ENCODE results near the gene PRDM4.

PRDM4 gene

DNA sequence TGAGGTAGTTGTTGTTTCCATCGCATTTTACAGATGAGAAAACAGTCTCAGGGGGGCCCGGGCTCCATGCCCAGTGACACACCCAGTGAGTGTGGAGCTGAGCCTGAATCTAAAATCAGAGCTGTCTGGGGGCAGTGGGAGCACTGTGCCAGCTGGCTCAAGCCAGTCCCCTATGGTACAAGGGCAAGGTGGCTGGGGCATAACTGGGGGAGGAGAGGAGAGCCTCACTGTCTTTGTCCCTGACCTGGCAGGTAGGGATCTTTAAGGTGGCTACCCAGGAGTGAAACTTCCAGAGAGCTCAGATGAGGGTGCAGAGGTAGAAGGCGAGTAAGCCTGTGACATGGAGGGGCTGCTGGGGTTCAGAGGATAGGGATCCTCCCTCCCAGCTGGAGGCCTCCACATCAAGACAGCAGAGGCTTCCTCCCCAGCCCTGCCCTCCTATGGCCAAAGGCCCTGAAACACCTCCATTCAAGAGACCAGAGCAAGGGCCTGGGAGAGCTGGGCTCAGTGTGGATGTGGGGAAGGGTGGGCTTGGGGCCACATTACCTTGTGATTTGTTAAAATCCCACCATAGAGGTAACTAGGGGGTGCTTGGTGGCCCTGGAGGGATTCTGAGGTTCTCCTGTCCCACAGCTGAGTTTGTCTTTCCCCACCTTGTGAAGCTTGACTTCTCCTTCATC is 46.7 kb upstream of the PRDM4 start:
- H3K4me1 ChIP-seq (ENCODE audit: control insufficient read depth, insufficient read depth, low read length), result no peaks in the 10 kb centered on the region
- CTCF ChIA-PET, result no interaction called here
- H3K36me3 ChIP-seq (ENCODE audit: control insufficient read depth in 2 of 2, insufficient read depth in 1 of 2, low read length in 2 of 2), result no peaks in the 10 kb centered on the region
- no peak overlapping the region for H3K27ac ChIP-seq (ENCODE audit: extremely low read depth, low read depth, low read length)
- H3K4me3 ChIP-seq (ENCODE audit: low read depth, low read length), result no peak overlapping the region
- POLR2A ChIA-PET, result no interaction called here
- H3K9me3 ChIP-seq (ENCODE audit: control insufficient read depth, insufficient read depth, low read depth, low read length), result no peaks in the 10 kb centered on the region
- TF ChIP-seq ZNF140 (tag by site-specific recombination; IDR thresholded peaks at IDR 0.05) (no peak), ZNF792 (tag by site-specific recombination; IDR thresholded peaks at IDR 0.05) (no peak), FEZF1 (tag by site-specific recombination; IDR thresholded peaks at IDR 0.05) (no peak), ZNF223 (tag by site-specific recombination; IDR thresholded peaks at IDR 0.05) (no peak), ZNF311 (tag by site-specific recombination; IDR thresholded peaks at IDR 0.05; ENCODE audit: borderline replicate concordance) (no peak), ZNF624 (tag by site-specific recombination; IDR thresholded peaks at IDR 0.05) (no peak), KLF9 (tag by site-specific recombination; IDR thresholded peaks at IDR 0.05; ENCODE audit: low read depth) (no peak), ZSCAN16 (tag by site-specific recombination; IDR thresholded peaks at IDR 0.05) (no peak), ZNF302 (tag by site-specific recombination; IDR thresholded peaks at IDR 0.05; ENCODE audit: low read depth) (no peak), HOXD13 (CRISPR knock-in tag; IDR thresholded peaks at IDR 0.05; ENCODE audit: borderline replicate concordance) (no peak), ZNF366 (tag by site-specific recombination; conservative IDR thresholded peaks at IDR 0.05) (no peak), ZNF248 (tag by site-specific recombination; IDR thresholded peaks at IDR 0.05) (no peak), ZNF654 (tag by site-specific recombination; IDR thresholded peaks at IDR 0.05; ENCODE audit: low read depth) (no peak), ZNF202 (tag by site-specific recombination; IDR thresholded peaks at IDR 0.05; ENCODE audit: borderline replicate concordance) (no peak), SALL2 (tag by site-specific recombination; IDR thresholded peaks at IDR 0.05; ENCODE audit: borderline replicate concordance) (no peak), SP7 (tag by site-specific recombination; IDR thresholded peaks at IDR 0.05) (no peak)
- TF ChIP-seq, protein P1, sequence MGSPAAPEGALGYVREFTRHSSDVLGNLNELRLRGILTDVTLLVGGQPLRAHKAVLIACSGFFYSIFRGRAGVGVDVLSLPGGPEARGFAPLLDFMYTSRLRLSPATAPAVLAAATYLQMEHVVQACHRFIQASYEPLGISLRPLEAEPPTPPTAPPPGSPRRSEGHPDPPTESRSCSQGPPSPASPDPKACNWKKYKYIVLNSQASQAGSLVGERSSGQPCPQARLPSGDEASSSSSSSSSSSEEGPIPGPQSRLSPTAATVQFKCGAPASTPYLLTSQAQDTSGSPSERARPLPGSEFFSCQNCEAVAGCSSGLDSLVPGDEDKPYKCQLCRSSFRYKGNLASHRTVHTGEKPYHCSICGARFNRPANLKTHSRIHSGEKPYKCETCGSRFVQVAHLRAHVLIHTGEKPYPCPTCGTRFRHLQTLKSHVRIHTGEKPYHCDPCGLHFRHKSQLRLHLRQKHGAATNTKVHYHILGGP (tag by site-specific recombination; IDR thresholded peaks at IDR 0.05), result no peak
- TF ChIP-seq, protein P2, sequence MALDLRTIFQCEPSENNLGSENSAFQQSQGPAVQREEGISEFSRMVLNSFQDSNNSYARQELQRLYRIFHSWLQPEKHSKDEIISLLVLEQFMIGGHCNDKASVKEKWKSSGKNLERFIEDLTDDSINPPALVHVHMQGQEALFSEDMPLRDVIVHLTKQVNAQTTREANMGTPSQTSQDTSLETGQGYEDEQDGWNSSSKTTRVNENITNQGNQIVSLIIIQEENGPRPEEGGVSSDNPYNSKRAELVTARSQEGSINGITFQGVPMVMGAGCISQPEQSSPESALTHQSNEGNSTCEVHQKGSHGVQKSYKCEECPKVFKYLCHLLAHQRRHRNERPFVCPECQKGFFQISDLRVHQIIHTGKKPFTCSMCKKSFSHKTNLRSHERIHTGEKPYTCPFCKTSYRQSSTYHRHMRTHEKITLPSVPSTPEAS (tag by site-specific recombination; IDR thresholded peaks at IDR 0.05), result no peak
- TF ChIP-seq, protein P3, sequence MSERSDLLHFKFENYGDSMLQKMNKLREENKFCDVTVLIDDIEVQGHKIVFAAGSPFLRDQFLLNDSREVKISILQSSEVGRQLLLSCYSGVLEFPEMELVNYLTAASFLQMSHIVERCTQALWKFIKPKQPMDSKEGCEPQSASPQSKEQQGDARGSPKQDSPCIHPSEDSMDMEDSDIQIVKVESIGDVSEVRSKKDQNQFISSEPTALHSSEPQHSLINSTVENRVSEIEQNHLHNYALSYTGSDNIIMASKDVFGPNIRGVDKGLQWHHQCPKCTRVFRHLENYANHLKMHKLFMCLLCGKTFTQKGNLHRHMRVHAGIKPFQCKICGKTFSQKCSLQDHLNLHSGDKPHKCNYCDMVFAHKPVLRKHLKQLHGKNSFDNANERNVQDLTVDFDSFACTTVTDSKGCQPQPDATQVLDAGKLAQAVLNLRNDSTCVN (tag by site-specific recombination; optimal IDR thresholded peaks at IDR 0.05), result no peak

DNA sequence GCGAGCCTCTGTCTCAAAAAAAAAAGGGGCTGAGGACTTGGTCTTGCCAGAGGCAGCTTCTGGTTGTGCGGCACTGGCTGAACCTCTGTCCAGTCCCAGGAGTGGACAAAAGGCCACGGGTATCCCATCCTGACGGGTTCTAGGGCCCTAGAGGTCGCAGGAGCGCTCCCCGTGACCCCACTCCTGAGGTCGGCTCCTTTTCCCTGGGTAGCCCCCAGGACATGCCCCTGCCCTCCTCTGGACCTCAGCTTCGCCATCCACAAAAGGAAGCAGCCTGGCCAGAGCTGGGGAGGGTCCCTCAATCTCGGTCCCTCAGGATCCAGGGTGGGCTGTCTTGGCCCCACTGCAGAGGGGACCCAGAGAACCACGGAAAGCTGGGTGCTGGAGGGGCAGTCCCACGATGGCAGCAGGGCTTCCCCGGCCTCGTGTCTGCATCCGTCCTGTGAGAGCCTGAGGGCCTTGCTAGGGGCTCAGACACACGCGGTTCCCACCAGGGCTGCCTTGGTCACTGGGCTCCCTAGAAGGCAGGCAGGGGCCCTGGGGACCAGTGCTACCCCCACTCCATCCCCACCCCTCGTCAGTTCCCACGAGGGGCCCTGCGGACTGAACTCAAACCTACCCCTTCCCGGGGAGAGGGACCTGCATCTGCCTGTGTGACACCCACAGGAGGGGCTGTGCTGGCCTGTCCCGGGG is 44.7 kb upstream of the PRDM4 start:
- H3K9me3 ChIP-seq (ENCODE audit: control insufficient read depth, insufficient read depth, low read depth, low read length), result no peaks in the 10 kb centered on the region
- H3K36me3 ChIP-seq (ENCODE audit: control insufficient read depth in 2 of 2, insufficient read depth in 1 of 2, low read length in 2 of 2), result no peaks in the 10 kb centered on the region
- H3K4me1 ChIP-seq (ENCODE audit: control insufficient read depth, insufficient read depth, low read length), result no peaks in the 10 kb centered on the region
- CTCF ChIA-PET, result no interaction called here
- POLR2A ChIA-PET, result no interaction called here
- no peak overlapping the region for H3K4me3 ChIP-seq (ENCODE audit: low read depth, low read length)
- no peak overlapping the region for H3K27ac ChIP-seq (ENCODE audit: extremely low read depth, low read depth, low read length)
- TF ChIP-seq, protein P4, sequence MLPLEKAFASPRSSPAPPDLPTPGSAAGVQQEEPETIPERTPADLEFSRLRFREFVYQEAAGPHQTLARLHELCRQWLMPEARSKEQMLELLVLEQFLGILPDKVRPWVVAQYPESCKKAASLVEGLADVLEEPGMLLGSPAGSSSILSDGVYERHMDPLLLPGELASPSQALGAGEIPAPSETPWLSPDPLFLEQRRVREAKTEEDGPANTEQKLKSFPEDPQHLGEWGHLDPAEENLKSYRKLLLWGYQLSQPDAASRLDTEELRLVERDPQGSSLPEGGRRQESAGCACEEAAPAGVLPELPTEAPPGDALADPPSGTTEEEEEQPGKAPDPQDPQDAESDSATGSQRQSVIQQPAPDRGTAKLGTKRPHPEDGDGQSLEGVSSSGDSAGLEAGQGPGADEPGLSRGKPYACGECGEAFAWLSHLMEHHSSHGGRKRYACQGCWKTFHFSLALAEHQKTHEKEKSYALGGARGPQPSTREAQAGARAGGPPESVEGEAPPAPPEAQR (tag by site-specific recombination; IDR thresholded peaks at IDR 0.05), result no peak
- TF ChIP-seq, protein P5, sequence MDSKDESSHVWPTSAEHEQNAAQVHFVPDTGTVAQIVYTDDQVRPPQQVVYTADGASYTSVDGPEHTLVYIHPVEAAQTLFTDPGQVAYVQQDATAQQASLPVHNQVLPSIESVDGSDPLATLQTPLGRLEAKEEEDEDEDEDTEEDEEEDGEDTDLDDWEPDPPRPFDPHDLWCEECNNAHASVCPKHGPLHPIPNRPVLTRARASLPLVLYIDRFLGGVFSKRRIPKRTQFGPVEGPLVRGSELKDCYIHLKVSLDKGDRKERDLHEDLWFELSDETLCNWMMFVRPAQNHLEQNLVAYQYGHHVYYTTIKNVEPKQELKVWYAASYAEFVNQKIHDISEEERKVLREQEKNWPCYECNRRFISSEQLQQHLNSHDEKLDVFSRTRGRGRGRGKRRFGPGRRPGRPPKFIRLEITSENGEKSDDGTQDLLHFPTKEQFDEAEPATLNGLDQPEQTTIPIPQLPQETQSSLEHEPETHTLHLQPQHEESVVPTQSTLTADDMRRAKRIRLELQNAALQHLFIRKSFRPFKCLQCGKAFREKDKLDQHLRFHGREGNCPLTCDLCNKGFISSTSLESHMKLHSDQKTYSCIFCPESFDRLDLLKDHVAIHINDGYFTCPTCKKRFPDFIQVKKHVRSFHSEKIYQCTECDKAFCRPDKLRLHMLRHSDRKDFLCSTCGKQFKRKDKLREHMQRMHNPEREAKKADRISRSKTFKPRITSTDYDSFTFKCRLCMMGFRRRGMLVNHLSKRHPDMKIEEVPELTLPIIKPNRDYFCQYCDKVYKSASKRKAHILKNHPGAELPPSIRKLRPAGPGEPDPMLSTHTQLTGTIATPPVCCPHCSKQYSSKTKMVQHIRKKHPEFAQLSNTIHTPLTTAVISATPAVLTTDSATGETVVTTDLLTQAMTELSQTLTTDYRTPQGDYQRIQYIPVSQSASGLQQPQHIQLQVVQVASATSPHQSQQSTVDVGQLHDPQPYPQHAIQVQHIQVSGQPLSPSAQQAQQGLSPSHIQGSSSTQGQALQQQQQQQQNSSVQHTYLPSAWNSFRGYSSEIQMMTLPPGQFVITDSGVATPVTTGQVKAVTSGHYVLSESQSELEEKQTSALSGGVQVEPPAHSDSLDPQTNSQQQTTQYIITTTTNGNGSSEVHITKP (tag by site-specific recombination; IDR thresholded peaks at IDR 0.05), result no peak
- TF ChIP-seq ZNF658 (tag by site-specific recombination; IDR thresholded peaks at IDR 0.05) (no peak), GLIS2 (tag by site-specific recombination; IDR thresholded peaks at IDR 0.05) (no peak), ZNF548 (tag by site-specific recombination; IDR thresholded peaks at IDR 0.05) (no peak), KLF9 (tag by site-specific recombination; IDR thresholded peaks at IDR 0.05; ENCODE audit: low read depth) (no peak)
- TF ChIP-seq, protein P6, sequence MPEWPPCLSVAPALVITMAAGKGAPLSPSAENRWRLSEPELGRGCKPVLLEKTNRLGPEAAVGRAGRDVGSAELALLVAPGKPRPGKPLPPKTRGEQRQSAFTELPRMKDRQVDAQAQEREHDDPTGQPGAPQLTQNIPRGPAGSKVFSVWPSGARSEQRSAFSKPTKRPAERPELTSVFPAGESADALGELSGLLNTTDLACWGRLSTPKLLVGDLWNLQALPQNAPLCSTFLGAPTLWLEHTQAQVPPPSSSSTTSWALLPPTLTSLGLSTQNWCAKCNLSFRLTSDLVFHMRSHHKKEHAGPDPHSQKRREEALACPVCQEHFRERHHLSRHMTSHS (tag by site-specific recombination; IDR thresholded peaks at IDR 0.05), result no peak

All from HEK293 (cell line).